B cell (primary cell): ENCODE measurements around the gene SMC1B. TPM values are rescaled to one million over a fixed set of nuclear protein-coding genes. Genes with fewer than 3 reads are reported as not detected.

Source experiments
- ATAC-seq: fragments of 200-7000 bp; cut with Tn5 transposase; one replicate; pipeline ENCODE4 v1.10.0; 2021; ENCODE audit warnings: low read depth, mild to moderate bottlenecking, moderate number of reproducible peaks, moderate library complexity
- CTCF ChIA-PET: fragments of 350-600 bp; sonication (Branson Sonifier 250); formaldehyde crosslinking; loops from one replicate; lab custom pipeline; 2021; ENCODE audit warnings: antibody characterized with exemption, inconsistent platforms; lab: Charles Lee
- POLR2A ChIA-PET: fragments of 350-600 bp; sonication (Branson Sonifier 250); formaldehyde crosslinking; loops from one replicate; lab custom pipeline; 2021; ENCODE audit warnings: antibody characterized with exemption; lab: Charles Lee
- DNase-seq: peaks from one replicate; pipeline ENCODE4 v3.0.0; 2013
- H2AFZ ChIP-seq: 2 replicates; pipeline ENCODE4 v1.6.1; 2012; ENCODE audit warnings: mild to moderate bottlenecking, low read depth, low read length; ENCODE audit not compliant: insufficient read depth, poor library complexity, severe bottlenecking
- H3K27ac ChIP-seq, 2 donors: 1 replicate in 1 of 2; 2 replicates in 1 of 2; pipeline ENCODE4 v1.5.1; 2012 to 2013; ENCODE audit warnings: low read length in 2 of 2, mild to moderate bottlenecking in 2 of 2, moderate library complexity in 1 of 2
- H3K27me3 ChIP-seq, 4 experiments: fragments of 200-600 bp in 1 of 4; sonication (generic) in 1 of 4; replicated peaks in 1 of 4; 1 replicate in 2 of 4; 2 replicates in 2 of 4; pipeline versions ENCODE4 v1.6.1 to v1.7.0; 2013 to 2016; ENCODE audit warnings: low read length in 3 of 4, mild to moderate bottlenecking in 2 of 4, mixed read lengths in 1 of 4, moderate library complexity in 1 of 4; ENCODE audit not compliant: insufficient read depth in 4 of 4, control insufficient read depth in 3 of 4; ENCODE audit errors: control extremely low read depth in 1 of 4
- H3K36me3 ChIP-seq, 2 experiments: replicated peaks in 1 of 2; 1 replicate in 1 of 2; 2 replicates in 1 of 2; pipeline versions ENCODE4 v1.6.1 to v1.7.1; 2013; ENCODE audit warnings: low read length in 1 of 2; ENCODE audit not compliant: insufficient read depth in 2 of 2, control insufficient read depth in 1 of 2; ENCODE audit errors: control extremely low read depth in 1 of 2, extremely low read depth in 1 of 2
- H3K4me1 ChIP-seq, 2 donors: fragments of 200-600 bp in 1 of 2; sonication (generic) in 1 of 2; 1 replicate in 1 of 2; 2 replicates in 1 of 2; pipeline versions ENCODE4 v1.5.1 to v1.6.1; 2013 to 2017; ENCODE audit warnings: low read length in 2 of 2; ENCODE audit not compliant: control insufficient read depth in 2 of 2, insufficient read depth in 2 of 2
- H3K4me2 ChIP-seq: replicated peaks from 2 replicates; pipeline ENCODE3; 2012; ENCODE audit warnings: mild to moderate bottlenecking, low read depth, low read length; ENCODE audit not compliant: poor library complexity, severe bottlenecking
- H3K4me3 ChIP-seq, 5 experiments: fragments of 200-600 bp in 1 of 5; sonication (generic) in 1 of 5; 1 replicate in 3 of 5; 2 replicates in 2 of 5; pipeline versions ENCODE4 v1.5.1 to v1.7.0; 2011 to 2016; ENCODE audit warnings: low read length in 4 of 5, mild to moderate bottlenecking in 4 of 5, low read depth in 2 of 5, control low read depth in 1 of 5, moderate library complexity in 1 of 5; ENCODE audit not compliant: insufficient read depth in 1 of 5; ENCODE audit errors: control extremely low read depth in 1 of 5, extremely low read depth in 1 of 5
- H3K79me2 ChIP-seq: fragments of 200-600 bp; sonication (generic); one replicate; pipeline ENCODE4 v1.6.0; 2016; ENCODE audit warnings: low read length; ENCODE audit not compliant: control insufficient read depth, insufficient read depth
- H3K9ac ChIP-seq: fragments of 200-600 bp; sonication (generic); 2 replicates; pipeline ENCODE4 v1.6.1; 2017; ENCODE audit warnings: mild to moderate bottlenecking, low read length, moderate library complexity
- H3K9me3 ChIP-seq, 3 donors: one replicate each; pipeline versions ENCODE4 v1.6.1 to v1.7.1; 2013; ENCODE audit warnings: low read length in 2 of 3; ENCODE audit not compliant: control insufficient read depth in 2 of 3, insufficient read depth in 1 of 3; ENCODE audit errors: control extremely low read depth in 1 of 3
- H4K20me1 ChIP-seq: 2 replicates; pipeline ENCODE4 v1.6.0; 2012; ENCODE audit warnings: mild to moderate bottlenecking, low read length; ENCODE audit not compliant: insufficient read depth, control insufficient read depth, poor library complexity, severe bottlenecking
- H3K27ac Mint-ChIP-seq: one replicate; pipeline ENCODE4 v1.8.0; 2021; ENCODE audit warnings: mixed read lengths
- H3K27me3 Mint-ChIP-seq: one replicate; pipeline ENCODE4 v1.8.0; 2021; ENCODE audit warnings: mixed read lengths
- H3K4me1 Mint-ChIP-seq: one replicate; pipeline ENCODE4 v1.8.0; 2021; ENCODE audit warnings: mixed read lengths
- H3K4me3 Mint-ChIP-seq: one replicate; pipeline ENCODE4 v1.8.0; 2021; ENCODE audit warnings: mixed read lengths
- H3K9me3 Mint-ChIP-seq: one replicate; pipeline ENCODE4 v1.8.0; 2022; ENCODE audit warnings: mixed read lengths; ENCODE audit not compliant: insufficient read depth
- CTCF ChIP-seq: fragments of 200-600 bp; IDR thresholded peaks from one replicate; pipeline ENCODE4 v1.8.0; 2022; ENCODE audit warnings: antibody characterized with exemption, mild to moderate bottlenecking
- EZH2 ChIP-seq: IDR thresholded peaks from 2 replicates; pipeline ENCODE4 v1.6.1; 2012; ENCODE audit warnings: borderline replicate concordance, low read depth, mild to moderate bottlenecking, moderate library complexity, low read length; ENCODE audit not compliant: insufficient read depth, poor library complexity, severe bottlenecking
- WGBS: methylation state at CpG from one replicate; pipeline ENCODE4 v1.1.5; 2013; ENCODE audit warnings: missing lambda C conversion rate; ENCODE audit not compliant: insufficient coverage; 5-methylcytosine and 5-hydroxymethylcytosine counted together
- intact Hi-C: fragments of 100-400 bp; cut with micrococcal nuclease; formaldehyde crosslinking; loops from one replicate; pipeline ENCODE4 v1.10.0; 2022
- polyA plus RNA-seq: library from polyadenylated mRNA; depleted of rRNA; stranded (reverse); fragments of >200 nt; gene quantifications from 2 replicates; pipeline ENCODE4 v1.2.3, GENCODE V29; 2012
- total RNA-seq, 2 donors: library from RNA; stranded (reverse); fragments of 120-200 nt in 1 of 2; gene quantifications; 1 replicate in 1 of 2; 2 replicates in 1 of 2; pipeline versions ENCODE4 v1.2.3 to v1.2.4, GENCODE V29; 2013 to 2022

The SMC1B gene
- total and polyA plus RNA-seq, 2 donors (not counting 1 experiment from before 2014, with no cell fraction given): 0.07 TPM; not detected in 1

GRCh38 chr22:45366713-45367112, 46.7 kb downstream of the SMC1B start:
- Mint-ChIP-seq H3K4me3 (no peak overlapping the region), H3K4me1 (no peaks in the 10 kb centered on the region), H3K9me3 (peaks cover 2% of the 10 kb centered on the region), H3K27ac (no peak overlapping the region), H3K27me3 (peaks cover 10% of the 10 kb centered on the region)
- peaks cover 0 to 14% (median 10%) of the 10 kb centered on the region in 3 donors for H3K9me3 ChIP-seq
- H4K20me1 ChIP-seq: no peaks in the 10 kb centered on the region
- H3K4me3 ChIP-seq: no peak overlapping the region
- no peaks in the 10 kb centered on the region for H3K36me3 ChIP-seq
- DNase-seq (no peak), ATAC-seq (no peak)
- POLR2A ChIA-PET: no interaction called here
- H3K27me3 ChIP-seq: peaks cover 0 to 4% (median 0%) of the 10 kb centered on the region in 4 experiments
- intact Hi-C loops: no loop called here
- no peak overlapping the region for H3K9ac ChIP-seq
- no peaks in the 10 kb centered on the region for H3K4me1 ChIP-seq
- no CpG with 5 or more reads among the region's 3 CpGs for WGBS
- H3K4me2 ChIP-seq: no peak overlapping the region
- no peak overlapping the region for H3K27ac ChIP-seq
- CTCF ChIA-PET: no interaction called here
- H3K79me2 ChIP-seq: no peaks in the 10 kb centered on the region
- H2AFZ ChIP-seq: no peak overlapping the region
- TF ChIP-seq CTCF (no peak), EZH2 (no peak)

- Histone ChIP-seq H3K27me3 (no peaks in the 10 kb centered on the region), H3K4me2 (no peak overlapping the region), H3K9me3 (no peaks in the 10 kb centered on the region), H3K4me1 (no peaks in the 10 kb centered on the region), H3K9ac (no peak overlapping the region), H2AFZ (no peak overlapping the region), H3K36me3 (no peaks in the 10 kb centered on the region), H3K4me3 (no peak overlapping the region), H3K27ac (no peak overlapping the region), H3K79me2 (no peaks in the 10 kb centered on the region), H4K20me1 (no peaks in the 10 kb centered on the region)
- peaks cover 7% of the 10 kb centered on the region for H3K27me3 Mint-ChIP-seq
- TF ChIP-seq CTCF (no peak), EZH2 (no peak)
- DNase-seq (no peak), ATAC-seq (no peak)
- WGBS: 100% methylated on average over 3 of the region's 4 CpGs
- CTCF ChIA-PET: no interaction called here
- H3K4me1 Mint-ChIP-seq: no peaks in the 10 kb centered on the region
- no peak overlapping the region for H3K27ac Mint-ChIP-seq
- no peak overlapping the region for H3K4me3 Mint-ChIP-seq
- H3K9me3 Mint-ChIP-seq: no peaks in the 10 kb centered on the region
- POLR2A ChIA-PET: no interaction called here
- intact Hi-C loops: no loop called here
Measured at GRCh38 chr22:45359627-45360026, 53.8 kb downstream of the SMC1B start.
